T1000 (cell line): ENCODE data around the gene ARL8B.
"Not testable (repeated sequence)": the region's sequence is repeated elsewhere in the genome, so short reads cannot be mapped to it uniquely, and the experiment has no call there.

Source experiments
- DNase-seq: peaks from one replicate; lab custom pipeline; 2025; ENCODE audit warnings: mixed read lengths; lab: John Stamatoyannopoulos, UW

The ARL8B gene

DNA sequence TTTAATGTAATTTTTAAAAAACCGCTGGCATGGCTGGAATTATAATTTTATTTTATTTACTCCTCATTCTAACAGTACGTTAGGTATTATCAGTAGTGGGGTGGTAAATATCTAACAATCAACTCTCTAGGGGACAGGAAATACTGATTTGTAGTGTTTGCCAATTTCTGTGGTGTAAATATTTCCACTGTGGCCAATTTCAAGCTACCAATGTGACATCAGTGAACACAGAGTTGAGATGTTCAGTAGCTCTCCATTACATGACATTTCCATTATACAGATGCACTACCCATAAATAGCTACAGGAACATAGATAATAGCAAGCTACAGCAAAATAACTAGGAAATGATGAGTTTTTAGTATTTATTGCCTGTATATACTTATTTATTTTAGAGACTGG is 10.0 kb upstream of the ARL8B start:
- no peak for DNase-seq

DNA sequence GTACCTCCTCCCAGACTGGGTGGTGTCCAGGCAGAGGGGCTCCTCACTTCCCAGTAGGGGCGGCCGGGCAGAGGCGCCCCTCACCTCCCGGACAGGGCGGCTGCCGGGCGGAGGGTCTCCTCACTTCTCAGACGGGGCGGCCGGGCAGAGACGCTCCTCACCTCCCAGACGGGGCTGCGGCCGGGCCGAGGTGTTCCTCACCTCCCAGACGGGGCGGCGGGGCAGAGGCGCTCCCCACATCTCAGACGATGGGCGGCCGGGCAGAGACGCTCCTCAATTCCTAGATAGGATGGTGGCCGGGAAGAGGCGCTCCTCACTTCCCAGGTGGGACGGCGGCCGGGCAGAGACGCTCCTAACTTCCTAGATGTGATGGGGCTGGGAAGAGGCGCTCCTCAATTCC is 8.4 kb upstream of the ARL8B start:
- DNase-seq: not testable (repeated sequence)

- no peak for DNase-seq
Observed at GRCh38 chr3:5115506-5116162, 6.5 kb upstream of the ARL8B start.

DNA sequence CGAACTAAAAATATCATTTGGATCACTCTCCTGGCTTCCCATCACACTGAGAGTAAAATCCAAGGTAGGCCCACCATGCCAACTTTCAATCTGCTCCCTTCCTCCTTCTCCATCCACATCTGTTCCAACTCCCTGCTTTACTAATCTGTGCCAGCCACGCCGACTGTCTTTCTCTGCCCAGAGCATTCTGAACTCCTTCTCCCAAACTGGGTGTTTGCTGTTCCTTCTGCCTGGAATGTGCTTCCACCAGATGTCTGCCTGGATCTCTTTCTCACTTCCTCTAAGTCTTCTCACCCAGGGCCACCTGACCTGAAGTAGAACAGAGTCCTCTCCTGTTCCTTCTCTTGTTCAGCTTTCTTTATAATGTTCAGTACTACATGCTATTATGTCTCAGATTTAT is 5.6 kb upstream of the ARL8B start:
- DNase-seq: no peak

DNA sequence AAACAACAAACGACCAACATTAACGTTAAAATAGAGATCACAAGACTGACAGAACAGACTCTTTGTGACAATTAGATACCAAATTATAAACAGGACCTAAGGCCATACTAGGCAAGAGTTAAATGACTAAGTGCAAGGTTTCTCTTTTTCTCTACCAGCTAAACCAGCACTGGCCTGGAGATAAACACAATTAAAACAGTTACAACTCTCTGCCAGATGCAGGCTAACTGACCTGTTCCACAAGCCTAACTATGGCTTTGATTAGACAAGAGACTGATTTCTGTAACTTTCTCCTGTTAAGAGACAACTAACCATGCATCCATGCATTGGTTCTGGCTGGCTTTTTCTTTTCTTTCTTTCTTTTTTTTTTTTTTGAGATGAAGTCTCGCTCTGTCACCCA is 1.6 kb upstream of the ARL8B start:
- no peak for DNase-seq

GRCh38 chr3:5122741-5123706 is 932 bp downstream of the ARL8B start:
- DNase-seq: no peak

DNA sequence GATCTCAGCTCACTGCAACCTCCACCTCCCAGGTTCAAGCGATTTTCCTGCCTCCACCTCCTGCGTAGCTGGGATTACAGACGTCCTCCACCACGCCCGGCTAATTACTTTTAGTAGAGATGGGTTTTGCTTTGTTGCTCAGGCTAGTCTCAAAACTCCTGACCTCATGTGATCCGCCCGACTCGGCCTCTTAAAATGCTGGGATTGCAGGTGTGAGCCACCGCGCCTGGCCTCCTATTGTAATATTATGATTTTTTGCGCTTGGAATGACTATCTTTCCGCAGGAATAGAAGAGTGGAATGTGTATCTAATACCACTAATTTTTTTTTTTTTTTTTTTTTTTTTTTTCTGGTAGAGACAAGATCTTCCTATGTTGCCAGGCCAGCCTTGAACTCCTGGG is 1.8 kb downstream of the ARL8B start:
- DNase-seq: no peak

- DNase-seq: no peak
Observed at GRCh38 chr3:5126586-5126985, 4.5 kb downstream of the ARL8B start.

DNA sequence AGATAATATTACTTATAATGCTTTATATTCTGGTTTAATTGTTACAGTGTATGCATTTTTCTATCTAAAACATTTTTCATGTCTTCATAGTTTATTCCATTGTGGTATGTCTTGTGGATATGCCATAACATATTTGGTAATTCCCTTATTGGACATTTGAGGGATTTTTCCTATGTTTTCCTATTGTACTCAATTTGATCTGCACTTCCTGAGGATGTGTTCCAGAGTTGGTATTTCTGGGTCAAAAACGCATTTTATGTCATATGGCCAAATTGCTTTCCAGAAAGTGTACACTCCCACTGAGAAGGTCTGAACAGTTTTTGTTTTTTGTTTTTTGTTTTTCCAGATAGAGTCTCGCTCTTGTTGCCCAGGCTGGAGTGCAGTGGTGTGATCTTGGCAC is 6.8 kb downstream of the ARL8B start:
- no peak for DNase-seq

- no peak for DNase-seq
Observed at GRCh38 chr3:5133239-5134018, 11.3 kb downstream of the ARL8B start.

DNA sequence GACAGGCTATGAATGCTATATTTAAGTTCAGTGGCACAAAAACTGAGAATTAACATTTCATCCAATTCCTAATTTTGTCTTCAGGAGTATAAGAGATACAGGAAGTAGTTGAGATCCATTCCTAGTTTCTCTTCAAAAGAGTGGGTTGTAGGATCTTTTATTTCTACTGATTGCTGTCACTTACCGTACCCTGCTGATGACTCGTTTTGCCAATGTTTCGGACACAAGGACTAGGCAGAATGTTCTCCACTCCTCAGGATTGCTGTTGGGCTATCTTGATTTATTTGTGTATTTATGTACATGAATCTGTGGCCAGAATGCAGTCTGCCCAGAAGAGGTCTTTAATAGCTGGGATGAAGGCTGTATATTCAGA is 11.9 kb downstream of the ARL8B start:
- DNase-seq: no peak

DNA sequence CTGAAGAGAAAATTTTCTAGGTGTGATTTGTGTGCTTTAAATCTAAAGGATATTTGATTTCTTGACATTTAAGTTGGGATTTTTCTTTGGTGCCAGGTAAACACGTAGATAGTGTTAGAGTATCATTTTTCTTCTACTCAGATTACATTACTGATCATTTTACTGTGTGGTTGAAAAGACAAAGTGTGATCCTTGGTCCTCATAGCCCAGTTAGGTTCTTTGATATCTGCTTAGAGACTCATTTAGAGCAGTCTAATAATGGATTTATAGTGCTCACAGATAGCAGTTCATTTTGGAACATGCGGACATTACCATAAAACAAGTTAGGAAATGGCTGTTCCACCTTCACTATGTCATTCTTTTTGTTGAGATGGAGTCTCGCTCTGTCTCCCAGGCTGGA is 12.4 kb downstream of the ARL8B start:
- no peak for DNase-seq

DNA sequence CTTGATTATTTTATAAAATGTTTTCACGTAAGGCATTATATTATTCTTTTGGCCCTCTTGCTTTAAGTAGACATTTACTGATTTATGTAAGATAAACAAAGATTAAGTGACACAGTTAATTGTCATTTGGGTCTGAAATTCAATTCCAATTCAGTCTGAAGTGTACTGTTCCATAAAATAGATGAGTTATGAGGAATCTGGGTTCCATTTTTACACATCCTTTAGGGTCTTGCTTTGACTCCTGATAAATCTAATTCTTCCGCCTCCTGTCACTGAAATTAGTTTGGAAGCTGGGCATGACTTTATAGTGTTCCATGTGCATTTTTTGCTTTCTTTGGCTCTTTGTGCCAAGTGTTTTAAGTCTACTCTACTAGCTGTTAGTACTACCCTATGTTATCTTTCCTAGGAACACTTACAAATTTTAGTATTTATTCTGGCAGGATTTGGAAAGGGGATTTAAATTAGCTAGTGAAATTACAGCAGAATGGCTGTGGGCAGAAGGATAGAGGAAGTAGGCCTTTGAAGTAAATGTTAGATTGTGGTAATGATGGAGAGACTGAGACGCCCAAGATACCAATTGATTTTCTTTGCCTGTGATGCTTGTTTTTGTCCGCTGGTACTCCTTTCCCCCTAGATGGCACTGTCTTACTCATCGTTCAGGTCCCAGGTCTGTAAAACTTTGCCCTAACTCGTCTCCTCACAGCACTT is 14.3 kb downstream of the ARL8B start:
- no peak for DNase-seq

GRCh38 chr3:5136919-5137429 is 14.9 kb downstream of the ARL8B start:
- no peak for DNase-seq

DNA sequence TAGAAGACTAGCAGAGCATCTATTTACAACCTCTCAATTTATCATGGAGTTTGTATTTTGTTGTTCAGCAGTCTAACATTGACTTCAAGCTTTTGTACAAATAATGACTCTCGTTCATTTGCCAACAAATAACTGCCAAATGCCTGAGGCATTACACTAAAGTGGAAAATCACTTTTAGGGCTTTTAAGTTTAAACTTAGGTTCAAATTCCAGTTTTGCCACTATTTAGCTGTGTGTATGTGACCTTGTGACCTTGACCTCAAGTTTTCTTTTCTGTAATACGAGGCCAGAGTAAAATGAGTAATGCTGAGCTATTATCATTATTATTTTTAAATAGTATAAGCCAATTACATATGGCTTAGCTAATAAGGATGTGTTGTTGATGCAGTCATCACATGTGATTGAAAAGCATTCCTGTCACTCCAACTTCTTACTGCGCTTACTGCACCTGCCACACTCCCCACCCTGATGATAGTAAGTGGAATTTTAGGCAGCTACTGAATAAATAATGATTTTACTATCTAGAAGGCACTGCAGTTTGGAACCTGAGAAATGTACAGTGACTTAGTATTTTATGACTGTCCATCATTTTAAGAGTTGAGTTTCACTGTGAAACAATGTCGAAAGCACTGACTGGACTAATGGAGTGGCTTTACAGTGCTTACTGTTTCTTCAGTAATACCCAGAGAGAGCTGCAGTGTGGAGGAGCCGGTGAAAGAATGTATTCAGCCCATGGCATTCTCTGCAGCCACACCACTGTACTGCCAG is 16.3 kb downstream of the ARL8B start:
- no peak for DNase-seq

DNA sequence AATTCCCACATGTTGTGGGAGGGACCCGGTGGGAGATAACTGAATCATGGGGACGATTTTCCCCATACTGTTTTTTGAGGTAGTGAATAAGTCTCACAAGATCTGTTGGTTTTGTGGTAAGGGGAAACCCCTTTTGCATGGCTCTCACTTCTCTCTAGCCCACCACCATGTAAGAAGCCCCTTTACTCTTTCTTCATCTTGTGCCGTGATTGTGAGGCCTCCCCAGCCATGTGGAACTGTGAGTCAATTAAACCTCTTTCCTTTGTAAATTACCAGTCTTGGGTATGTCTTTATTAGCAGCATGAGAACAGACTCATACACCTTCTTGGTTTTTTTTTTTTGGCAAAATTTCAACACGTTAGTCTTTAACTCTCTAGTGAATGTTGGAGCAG is 18.1 kb downstream of the ARL8B start:
- no peak for DNase-seq

GRCh38 chr3:5140839-5141238 is 18.7 kb downstream of the ARL8B start:
- no peak for DNase-seq

DNA sequence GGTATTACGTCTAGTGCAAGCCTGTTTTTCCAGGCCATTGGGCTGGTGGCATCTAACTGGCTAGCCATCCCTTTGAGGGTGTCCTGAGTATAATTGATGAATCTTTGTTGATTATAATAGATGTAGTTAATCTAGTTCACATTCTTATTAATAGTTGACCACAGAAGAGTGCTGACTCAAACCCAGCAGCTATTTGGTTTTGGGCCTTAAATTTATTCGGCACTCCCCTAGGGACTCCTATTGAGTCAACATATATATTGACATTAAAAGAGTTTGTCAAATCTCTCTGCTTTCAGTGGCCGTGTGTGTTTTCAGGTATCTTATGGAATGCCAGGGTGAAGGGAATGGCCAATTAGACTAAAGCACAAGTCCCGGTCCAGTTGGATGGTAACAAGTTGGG is 19.7 kb downstream of the ARL8B start:
- no peak for DNase-seq

DNA sequence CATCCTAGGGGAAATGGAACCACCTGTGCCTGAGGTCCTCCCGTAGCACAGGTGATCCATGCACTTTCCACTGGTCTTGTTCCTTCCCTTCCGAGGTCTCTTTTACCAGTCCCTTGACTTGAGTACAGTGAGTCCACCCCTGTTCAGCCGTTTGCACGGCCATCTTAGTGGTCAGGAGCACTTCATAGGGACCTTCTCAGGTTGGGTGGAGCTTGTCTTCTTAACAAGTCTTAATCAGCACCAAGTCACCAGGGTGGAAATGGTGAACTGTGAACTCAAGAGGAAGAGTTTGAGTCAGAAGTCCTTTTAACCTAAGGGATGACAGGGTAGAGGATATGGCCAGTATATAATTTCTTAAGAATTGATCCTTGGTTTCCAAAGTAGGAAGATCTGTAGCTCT is 21.4 kb downstream of the ARL8B start:
- DNase-seq: no peak

DNA sequence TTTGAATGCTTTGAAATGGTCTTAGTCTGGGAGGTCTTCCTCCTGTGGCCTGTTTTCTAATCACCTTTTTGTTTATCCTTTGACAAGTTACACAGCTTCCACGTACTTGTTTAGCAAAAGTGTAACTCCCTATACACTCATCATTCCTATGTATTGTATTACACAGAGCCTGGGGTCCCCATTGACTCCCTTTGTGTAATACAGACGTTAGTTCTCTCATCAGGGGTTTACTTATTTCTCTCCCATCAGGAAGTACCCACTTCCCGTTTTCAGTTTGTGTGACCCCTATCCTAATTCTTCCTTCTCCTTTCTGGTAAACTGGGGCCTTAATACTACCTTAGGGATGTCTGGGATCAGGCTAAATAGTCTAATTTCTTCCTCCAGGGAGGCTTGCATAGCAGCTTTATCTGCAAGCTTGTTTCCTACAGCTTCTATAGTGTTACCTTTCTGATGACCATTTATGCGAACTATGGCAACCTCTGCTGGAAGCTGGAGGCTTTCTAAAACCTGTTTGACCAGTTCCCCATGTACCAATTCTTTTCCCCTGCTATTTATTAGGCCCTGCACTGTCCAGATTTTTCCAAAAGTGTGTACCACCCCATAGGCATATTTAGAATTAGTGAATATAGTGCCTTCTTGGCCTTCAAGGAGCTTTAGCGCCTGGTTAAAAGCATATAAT is 22.4 kb downstream of the ARL8B start:
- DNase-seq: no peak

GRCh38 chr3:5145120-5145519 is 23.0 kb downstream of the ARL8B start:
- no peak for DNase-seq
